NCI-H187 treated with DMSO at 0.1 percent for 48 hours (cell line): ENCODE data around the gene USP35.

ENCODE experiments used
- DNase-seq: peaks from one replicate; lab custom pipeline; 2025; lab: John Stamatoyannopoulos, UW

USP35 gene

GRCh38 chr11:78188286-78189173, at the start of gene USP35, which contains the start of gene KCTD21:
Gene USP35, plus strand, starts transcription at chr11:78188919. Its CDS starts 7,327 bp downstream, at chr11:78196246.
Gene KCTD21, minus strand, starts transcription at chr11:78188626. Its CDS starts 14,072 bp downstream, at chr11:78174554.
- DNase-seq, result peak; percentile 78

GRCh38 chr11:78139422-78140391, 49.0 kb upstream of the USP35 start, which contains the start of gene ALG8:
Gene ALG8, minus strand, starts transcription at chr11:78139626. Its CDS starts 38 bp downstream, at chr11:78139588.
- DNase-seq, result peak; percentile 61

GRCh38 chr11:78140392-78141077, 48.2 kb upstream of the USP35 start:
- no peak for DNase-seq

GRCh38 chr11:78145511-78146025, 43.2 kb upstream of the USP35 start:
- DNase-seq, result no peak

- peak; percentile 72 for DNase-seq
Observed at GRCh38 chr11:78147807-78148206, 40.9 kb upstream of the USP35 start.

GRCh38 chr11:78149646-78150045, 39.1 kb upstream of the USP35 start:
- DNase-seq, result no peak

- DNase-seq, result no peak
Observed at GRCh38 chr11:78150346-78150745, 38.4 kb upstream of the USP35 start.

- no peak for DNase-seq
Observed at GRCh38 chr11:78150754-78151153, 38.0 kb upstream of the USP35 start.

- DNase-seq, result no peak
Observed at GRCh38 chr11:78151804-78152203, 36.9 kb upstream of the USP35 start.

GRCh38 chr11:78156127-78156844, 32.4 kb upstream of the USP35 start:
- DNase-seq, result no peak

GRCh38 chr11:78158987-78159652, 29.6 kb upstream of the USP35 start:
- DNase-seq, result no peak

GRCh38 chr11:78160557-78160956, 28.2 kb upstream of the USP35 start:
- no peak for DNase-seq

GRCh38 chr11:78161346-78161745, 27.4 kb upstream of the USP35 start:
- DNase-seq, result no peak

GRCh38 chr11:78161962-78162371, 26.8 kb upstream of the USP35 start:
- DNase-seq, result no peak

- DNase-seq, result no peak
Observed at GRCh38 chr11:78163828-78164227, 24.9 kb upstream of the USP35 start.

- DNase-seq, result no peak
Observed at GRCh38 chr11:78164471-78164870, 24.2 kb upstream of the USP35 start.

- no peak for DNase-seq
Observed at GRCh38 chr11:78166855-78167469, 21.8 kb upstream of the USP35 start.

- DNase-seq, result no peak
Observed at GRCh38 chr11:78168539-78169477, 19.9 kb upstream of the USP35 start.

GRCh38 chr11:78170413-78170812, 18.3 kb upstream of the USP35 start:
- no peak for DNase-seq
